ENCODE data around the gene NLE1.
"Not testable (repeated sequence)": the region's sequence is repeated elsewhere in the genome, so short reads cannot be mapped to it uniquely, and the experiment has no call there.

NLE1 gene

GRCh38 chr17:35161281-35161761 is 19.2 kb upstream of the NLE1 start:
- DNase-seq = no peak

GRCh38 chr17:35160354-35161201 is 18.5 kb upstream of the NLE1 start:
- no peak for DNase-seq

GRCh38 chr17:35159940-35160339 is 17.8 kb upstream of the NLE1 start:
- no peak for DNase-seq

GRCh38 chr17:35155246-35155645 is 13.1 kb upstream of the NLE1 start:
- no peak for DNase-seq

GRCh38 chr17:35154196-35155165 is 12.4 kb upstream of the NLE1 start:
- DNase-seq = no peak

GRCh38 chr17:35152421-35153140 is 10.5 kb upstream of the NLE1 start:
- DNase-seq = no peak

GRCh38 chr17:35151080-35151479 is 9.0 kb upstream of the NLE1 start:
- not testable (repeated sequence) for DNase-seq

- no peak for DNase-seq
These were observed 7.8 kb upstream of the NLE1 start for GRCh38 chr17:35149941-35150340.

GRCh38 chr17:35148144-35148543 is 6.0 kb upstream of the NLE1 start:
- DNase-seq = no peak

- DNase-seq = no peak
These were observed 5.3 kb upstream of the NLE1 start, which contains the start of gene UNC45B for GRCh38 chr17:35147375-35147905. Gene UNC45B, plus strand, starts transcription at chr17:35147817. Its CDS starts 447 bp downstream, at chr17:35148264.

GRCh38 chr17:35146214-35146833 is 4.2 kb upstream of the NLE1 start:
- DNase-seq = no peak

- no peak for DNase-seq
These were observed 2.7 kb upstream of the NLE1 start for GRCh38 chr17:35144840-35145239.

GRCh38 chr17:35142467-35142796 is 329 bp upstream of the NLE1 start:
- DNase-seq = no peak

- DNase-seq = no peak
These were observed 3.9 kb downstream of the NLE1 start for GRCh38 chr17:35138218-35138617.

- no peak for DNase-seq
These were observed 6.8 kb downstream of the NLE1 start for GRCh38 chr17:35135322-35135721.

- no peak for DNase-seq
These were observed 9.1 kb downstream of the NLE1 start for GRCh38 chr17:35132816-35133550.

- no peak for DNase-seq
These were observed 10.0 kb downstream of the NLE1 start for GRCh38 chr17:35132099-35132498.

- no peak for DNase-seq
These were observed 11.7 kb downstream of the NLE1 start for GRCh38 chr17:35130392-35130791.

- DNase-seq = no peak
These were observed 12.1 kb downstream of the NLE1 start for GRCh38 chr17:35129973-35130351.

GRCh38 chr17:35129154-35129972 is 12.7 kb downstream of the NLE1 start:
- DNase-seq = no peak

Data from GF-D8 (cell line).